Raji (cell line): ENCODE measurements around the gene MGAT3.

Experiments used
- POLR2A ChIP-seq: IDR thresholded peaks from 2 replicates; pipeline ENCODE4 v1.6.1; 2011; ENCODE audit warnings: low read depth, low read length, control low read depth; ENCODE audit not compliant: insufficient read depth

The MGAT3 gene

GRCh38 chr22:39487826-39488520 lies 31.2 kb downstream of the MGAT3 start:
- no peak for TF ChIP-seq POLR2A

GRCh38 chr22:39488563-39489083 lies 31.8 kb downstream of the MGAT3 start:
- no peak for TF ChIP-seq POLR2A

GRCh38 chr22:39489094-39490068 lies 32.6 kb downstream of the MGAT3 start:
- TF ChIP-seq POLR2A: no peak

- peak; percentile 43; the same call in 1 of the 2 replicates for TF ChIP-seq POLR2A
Observed at GRCh38 chr22:39490135-39490798, 33.5 kb downstream of the MGAT3 start.

- TF ChIP-seq POLR2A: no peak
Observed at GRCh38 chr22:39490966-39491680, 34.3 kb downstream of the MGAT3 start.

DNA sequence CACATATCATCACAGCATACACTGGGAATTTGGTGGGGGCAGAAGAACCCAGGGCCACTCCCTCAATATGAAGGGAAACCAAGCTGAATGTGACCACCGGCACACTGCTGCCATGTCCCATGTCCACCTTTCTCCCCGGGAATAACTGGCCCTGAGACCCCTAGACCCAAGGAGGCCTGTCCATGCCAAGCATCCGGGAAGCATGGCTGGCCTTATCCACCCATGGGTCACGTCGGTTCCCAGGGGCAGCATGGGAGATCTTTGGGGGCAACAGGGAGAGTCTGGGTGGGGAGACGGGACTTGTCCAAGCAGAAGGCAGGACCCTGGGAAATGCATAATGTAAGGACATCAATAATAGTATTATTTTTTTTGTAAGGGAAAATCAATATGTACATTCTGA lies 34.9 kb downstream of the MGAT3 start:
- no peak for TF ChIP-seq POLR2A

DNA sequence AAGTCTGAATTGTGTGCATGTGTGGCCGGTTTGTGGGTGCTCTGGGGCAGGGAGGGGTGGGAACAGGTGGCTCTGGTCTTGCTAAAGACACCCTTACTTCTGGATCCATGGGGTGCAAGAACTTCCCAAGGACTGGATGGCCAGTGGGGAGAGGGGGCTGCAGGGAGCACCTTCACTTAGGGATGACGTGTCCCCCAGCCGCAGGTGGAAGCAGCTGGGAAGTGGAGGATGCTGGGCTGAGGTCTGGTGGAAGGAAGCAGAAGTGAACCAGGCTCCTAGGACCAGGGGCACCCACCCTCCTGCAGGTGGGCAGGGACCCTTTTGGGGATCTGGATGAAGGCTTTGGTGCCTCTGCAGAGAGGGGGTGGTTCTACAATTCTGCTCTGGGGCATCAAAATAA lies 35.4 kb downstream of the MGAT3 start:
- TF ChIP-seq POLR2A: no peak

- no peak for TF ChIP-seq POLR2A
Observed at GRCh38 chr22:39493759-39494158, 36.9 kb downstream of the MGAT3 start.

DNA sequence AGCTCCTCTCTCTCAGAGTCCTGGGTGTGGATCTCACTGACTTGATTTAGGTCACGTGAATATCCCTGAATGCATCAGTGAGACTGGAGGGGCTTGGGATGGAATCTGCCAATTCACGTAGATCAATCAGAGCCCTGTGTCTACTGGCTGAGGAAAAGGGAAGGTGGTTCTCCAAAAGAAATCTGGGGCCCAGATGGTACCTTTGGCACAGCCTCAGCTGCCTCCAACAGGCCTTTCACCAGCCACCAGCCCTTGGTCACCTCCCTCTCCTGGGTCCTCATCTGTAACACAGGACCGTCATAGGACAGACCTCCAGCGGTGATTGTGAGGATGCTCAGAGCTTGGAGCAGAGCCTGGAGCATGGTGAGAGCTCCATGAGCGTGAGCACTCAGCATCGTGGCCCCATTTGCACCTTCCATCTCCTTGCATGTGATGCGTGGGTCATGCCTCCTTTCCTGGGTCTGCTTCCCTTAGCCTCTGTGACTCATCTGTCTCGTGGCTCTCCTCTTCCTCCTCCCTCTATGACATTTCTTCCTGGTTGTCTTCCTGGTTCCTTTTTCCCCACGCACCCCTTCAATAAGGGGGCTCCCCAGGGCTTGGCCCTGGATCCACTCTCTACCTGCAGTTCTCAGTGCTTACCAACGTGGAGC lies 37.8 kb downstream of the MGAT3 start:
- TF ChIP-seq POLR2A: no peak

DNA sequence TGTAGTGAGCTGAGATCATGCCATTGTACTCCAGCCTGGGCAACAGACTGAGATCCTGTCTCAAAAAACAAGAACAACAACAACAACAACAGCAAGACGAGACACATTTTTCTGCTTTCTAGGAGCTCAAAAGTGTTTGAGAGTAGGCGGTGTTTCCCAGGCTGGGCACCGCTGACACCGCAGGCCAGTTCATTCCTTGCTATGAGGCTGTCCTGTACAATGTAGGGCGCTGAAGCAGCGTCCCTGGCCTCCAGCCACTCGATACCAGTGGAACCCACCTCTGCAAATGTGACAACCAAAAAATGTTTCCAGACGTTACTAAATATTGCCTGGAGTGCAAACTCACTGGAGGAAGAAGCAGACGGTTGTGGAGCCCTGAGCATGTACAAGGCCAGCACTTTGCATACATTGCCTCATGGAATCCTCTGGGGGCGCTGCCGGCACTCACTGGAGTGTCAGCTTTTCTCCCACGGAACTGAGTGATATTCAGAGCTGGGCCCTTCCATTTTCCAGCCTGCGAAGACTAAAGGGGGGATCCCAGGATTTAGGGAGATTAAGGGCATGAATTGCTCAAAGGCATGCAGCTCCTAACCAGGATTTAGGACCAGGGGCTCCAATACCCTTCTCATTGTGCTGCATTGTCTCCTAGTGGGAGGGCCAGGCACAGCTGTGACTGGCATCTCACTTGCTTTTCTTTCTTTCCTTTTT lies 39.5 kb downstream of the MGAT3 start:
- no peak for TF ChIP-seq POLR2A

- TF ChIP-seq POLR2A: no peak
Observed at GRCh38 chr22:39497429-39497828, 40.6 kb downstream of the MGAT3 start.

DNA sequence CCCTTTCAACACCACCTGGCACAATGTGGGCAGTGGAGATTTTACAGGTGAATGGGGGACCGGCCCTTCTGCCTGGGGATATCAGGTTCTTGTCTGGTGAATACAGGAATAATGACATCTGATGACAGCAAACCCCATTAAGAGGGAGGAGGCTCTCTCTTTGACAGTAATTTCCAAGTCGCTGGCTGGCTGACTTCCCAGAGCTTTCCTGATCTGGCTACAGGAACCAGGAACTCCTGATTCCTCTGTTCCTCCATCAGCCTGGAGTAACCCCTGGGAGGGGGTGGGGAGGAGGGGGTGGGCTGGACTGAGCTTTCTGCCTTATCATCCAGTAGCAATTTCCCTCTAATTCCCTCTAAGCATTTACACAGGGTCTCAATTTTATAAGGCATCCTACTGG lies 41.6 kb downstream of the MGAT3 start:
- no peak for TF ChIP-seq POLR2A

GRCh38 chr22:39498802-39499201 lies 42.0 kb downstream of the MGAT3 start:
- TF ChIP-seq POLR2A: no peak

GRCh38 chr22:39500101-39500500 lies 43.3 kb downstream of the MGAT3 start:
- no peak for TF ChIP-seq POLR2A

GRCh38 chr22:39501644-39502108 lies 44.9 kb downstream of the MGAT3 start:
- no peak for TF ChIP-seq POLR2A
